Measurements from ENCODE around the gene NOX1.

The NOX1 gene

DNA sequence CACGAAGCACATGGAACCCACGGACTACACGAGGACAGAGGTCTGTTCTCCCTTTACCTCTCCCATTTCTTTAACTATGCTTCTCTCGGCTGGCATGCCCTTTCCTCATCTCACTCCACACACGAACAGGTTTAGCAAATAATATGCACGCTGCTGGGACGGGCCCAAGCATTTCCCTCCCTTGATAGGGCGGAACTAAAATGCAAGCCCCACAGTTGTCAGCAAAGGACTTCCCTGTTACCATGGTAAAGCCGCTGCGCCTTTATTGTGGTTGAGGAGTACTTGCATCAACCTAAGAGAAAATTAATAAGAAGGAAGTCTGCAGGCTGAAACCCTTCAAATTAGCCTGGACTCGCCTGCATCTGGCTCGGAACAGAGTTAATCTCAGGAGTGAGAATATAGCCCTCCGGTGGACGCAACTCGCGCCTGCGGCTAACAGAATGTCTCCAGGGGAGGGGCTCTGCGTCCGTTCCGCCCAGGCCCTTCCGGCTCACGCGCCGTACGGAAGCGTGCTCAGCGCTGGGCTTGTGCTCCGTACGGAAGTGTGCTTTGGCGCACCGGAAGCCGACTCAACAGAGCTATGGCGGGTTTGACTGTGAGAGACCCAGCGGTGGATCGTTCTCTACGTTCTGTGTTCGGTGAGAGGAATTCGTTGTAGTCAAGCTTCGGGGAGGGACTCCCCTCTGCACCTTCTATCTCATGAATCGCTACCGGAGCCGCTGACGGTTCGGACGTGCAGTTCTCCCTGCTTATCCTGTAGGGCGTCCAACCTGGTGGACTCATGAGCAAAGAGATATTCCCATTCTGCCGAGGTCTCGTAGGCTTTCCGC, 54.1 kb downstream of the NOX1 start, which contains the start of gene CSTF2:
Gene CSTF2 (plus strand): TSS at position 555 of the 830 bp plus-strand sequence. CDS start 26 bp downstream, at position 581.
- no peak within 1 kb of the TSS for H2BK15ac ChIP-seq (ENCODE audit: low read depth, poor library complexity, severe bottlenecking)
- whole genome bisulfite sequencing: 2% methylated on average over 28 of the region's 49 CpGs
- no peak within 1 kb of the TSS for H2BK120ac ChIP-seq (ENCODE audit: low read depth, low read length)
- H3K36me3 ChIP-seq (ENCODE audit: control insufficient read depth in 1 of 2, insufficient read depth in 2 of 2, low read depth in 1 of 2, low read length in 2 of 2): peaks cover 4 to 30% of the 10 kb centered on the region in 2 experiments
- H3K27me3 ChIP-seq (ENCODE audit: control insufficient read depth in 1 of 2, insufficient read depth in 1 of 2, low read length in 2 of 2): peaks cover 0 to 30% of the 10 kb centered on the region in 2 experiments
- peak within 1 kb of the TSS; percentile 66 for H3K4me2 ChIP-seq (ENCODE audit: low read length, poor library complexity, severe bottlenecking)
- peak within 1 kb of the TSS in 1 of 2 experiments; percentile 41 for H3K4ac ChIP-seq (ENCODE audit: low read depth in 1 of 2, low read length in 2 of 2)
- H3K79me1 ChIP-seq (replicated peaks; ENCODE audit: low read length, poor library complexity, severe bottlenecking): no peaks in the 10 kb centered on the region
- peak within 1 kb of the TSS in 1 of 2 experiments; percentile 75 for H3K14ac ChIP-seq (ENCODE audit: low read length in 2 of 2)
- peak within 1 kb of the TSS; percentile 69 for H2AFZ ChIP-seq (ENCODE audit: low read depth, low read length)
- peak within 1 kb of the TSS in 1 of 2 experiments; percentile 18 for H3K18ac ChIP-seq (ENCODE audit: low read depth in 1 of 2, low read length in 2 of 2)
- no peak within 1 kb of the TSS for H3K23ac ChIP-seq (ENCODE audit: low read length in 2 of 2)
- H3K27ac ChIP-seq (ENCODE audit: low read length, poor library complexity, severe bottlenecking): no peak within 1 kb of the TSS
- H2BK12ac ChIP-seq (ENCODE audit: low read length in 2 of 2): no peak within 1 kb of the TSS
- peak within 1 kb of the TSS; percentile 74 to 79 for H3K4me3 ChIP-seq (ENCODE audit: insufficient read depth in 1 of 2, low read depth in 1 of 2, low read length in 2 of 2)
- H3K4me1 ChIP-seq (ENCODE audit: control insufficient read depth, insufficient read depth, low read depth, low read length): peaks cover 2% of the 10 kb centered on the region
- H2AK5ac ChIP-seq (ENCODE audit: low read length, severe bottlenecking): no peak within 1 kb of the TSS
- DNase-seq: peak; percentile 85
- H4K91ac ChIP-seq (ENCODE audit: low read length): no peak within 1 kb of the TSS
- peak within 1 kb of the TSS; percentile 89 for H4K8ac ChIP-seq (ENCODE audit: low read length)
- no peaks in the 10 kb centered on the region for H3K9me3 ChIP-seq (ENCODE audit: control insufficient read depth, low read length)
- no peak within 1 kb of the TSS for H2BK5ac ChIP-seq (ENCODE audit: low read depth, low read length, poor library complexity, severe bottlenecking)
- peak within 1 kb of the TSS; percentile 89 for H3K9ac ChIP-seq (ENCODE audit: low read length)

GRCh38 chrX:100819534-100819836, 54.7 kb downstream of the NOX1 start:
- Histone ChIP-seq H3K4me2 (ENCODE audit: low read length, poor library complexity, severe bottlenecking) (peak overlapping the region; percentile 65), H4K8ac (ENCODE audit: low read length) (peak overlapping the region; percentile 89), H3K18ac (ENCODE audit: low read depth in 1 of 2, low read length in 2 of 2) (peak overlapping the region in 1 of 2 experiments; percentile 2), H4K91ac (ENCODE audit: low read length) (no peak overlapping the region), H3K4ac (ENCODE audit: low read depth in 1 of 2, low read length in 2 of 2) (peak overlapping the region in 1 of 2 experiments; percentile 41), H3K79me1 (replicated peaks; ENCODE audit: low read length, poor library complexity, severe bottlenecking) (no peaks in the 10 kb centered on the region), H3K36me3 (ENCODE audit: control insufficient read depth in 1 of 2, insufficient read depth in 2 of 2, low read depth in 1 of 2, low read length in 2 of 2) (peaks cover 4 to 24% of the 10 kb centered on the region in 2 experiments), H3K27ac (ENCODE audit: low read length, poor library complexity, severe bottlenecking) (no peak overlapping the region), H3K9ac (ENCODE audit: low read length) (peak overlapping the region; percentile 89), H2AFZ (ENCODE audit: low read depth, low read length) (peak overlapping the region; percentile 69), H3K4me3 (ENCODE audit: insufficient read depth in 1 of 2, low read depth in 1 of 2, low read length in 2 of 2) (peak overlapping the region; percentile 49 to 79), H2AK5ac (ENCODE audit: low read length, severe bottlenecking) (no peak overlapping the region), H3K14ac (ENCODE audit: low read length in 2 of 2) (peak overlapping the region in 1 of 2 experiments; percentile 75), H2BK15ac (ENCODE audit: low read depth, poor library complexity, severe bottlenecking) (no peak overlapping the region), H3K4me1 (ENCODE audit: control insufficient read depth, insufficient read depth, low read depth, low read length) (peaks cover 2% of the 10 kb centered on the region), H2BK5ac (ENCODE audit: low read depth, low read length, poor library complexity, severe bottlenecking) (no peak overlapping the region), H2BK120ac (ENCODE audit: low read depth, low read length) (no peak overlapping the region), H3K27me3 (ENCODE audit: control insufficient read depth in 1 of 2, insufficient read depth in 1 of 2, low read length in 2 of 2) (peaks cover 0 to 36% of the 10 kb centered on the region in 2 experiments), H2BK12ac (ENCODE audit: low read length in 2 of 2) (no peak overlapping the region), H3K23ac (ENCODE audit: low read length in 2 of 2) (no peak overlapping the region), H3K9me3 (ENCODE audit: control insufficient read depth, low read length) (no peaks in the 10 kb centered on the region)
- DNase-seq: no peak
- 58% methylated on average over 15 of the region's 15 CpGs for WGBS

GRCh38 chrX:100817340-100817739, 56.8 kb downstream of the NOX1 start:
- peaks cover 2% of the 10 kb centered on the region for H3K4me1 ChIP-seq (ENCODE audit: control insufficient read depth, insufficient read depth, low read depth, low read length)

More at GRCh38 chrX:100817340-100817739, 56.8 kb downstream of the NOX1 start:
- H2BK15ac ChIP-seq (ENCODE audit: low read depth, poor library complexity, severe bottlenecking): no peak overlapping the region
- H2BK5ac ChIP-seq (ENCODE audit: low read depth, low read length, poor library complexity, severe bottlenecking): no peak overlapping the region
- H2BK120ac ChIP-seq (ENCODE audit: low read depth, low read length): no peak overlapping the region
- H3K18ac ChIP-seq (ENCODE audit: low read depth in 1 of 2, low read length in 2 of 2): no peak overlapping the region
- H3K27ac ChIP-seq (ENCODE audit: low read length, poor library complexity, severe bottlenecking): no peak overlapping the region
- H3K14ac ChIP-seq (ENCODE audit: low read length in 2 of 2): no peak overlapping the region
- 87% methylated on average over 2 of the region's 2 CpGs for WGBS
- peaks cover 0 to 3% of the 10 kb centered on the region in 2 experiments for H3K36me3 ChIP-seq (ENCODE audit: control insufficient read depth in 1 of 2, insufficient read depth in 2 of 2, low read depth in 1 of 2, low read length in 2 of 2)
- DNase-seq: no peak
- no peak overlapping the region for H3K4me3 ChIP-seq (ENCODE audit: insufficient read depth in 1 of 2, low read depth in 1 of 2, low read length in 2 of 2)
- no peak overlapping the region for H3K4me2 ChIP-seq (ENCODE audit: low read length, poor library complexity, severe bottlenecking)
- no peak overlapping the region for H4K8ac ChIP-seq (ENCODE audit: low read length)
- H3K79me1 ChIP-seq (replicated peaks; ENCODE audit: low read length, poor library complexity, severe bottlenecking): no peaks in the 10 kb centered on the region
- peaks cover 0 to 48% of the 10 kb centered on the region in 2 experiments for H3K27me3 ChIP-seq (ENCODE audit: control insufficient read depth in 1 of 2, insufficient read depth in 1 of 2, low read length in 2 of 2)
- H3K9ac ChIP-seq (ENCODE audit: low read length): no peak overlapping the region
- no peak overlapping the region for H2AFZ ChIP-seq (ENCODE audit: low read depth, low read length)
- no peak overlapping the region for H3K23ac ChIP-seq (ENCODE audit: low read length in 2 of 2)
- no peaks in the 10 kb centered on the region for H3K9me3 ChIP-seq (ENCODE audit: control insufficient read depth, low read length)
- H2AK5ac ChIP-seq (ENCODE audit: low read length, severe bottlenecking): no peak overlapping the region
- H4K91ac ChIP-seq (ENCODE audit: low read length): no peak overlapping the region
- H3K4ac ChIP-seq (ENCODE audit: low read depth in 1 of 2, low read length in 2 of 2): no peak overlapping the region
- no peak overlapping the region for H2BK12ac ChIP-seq (ENCODE audit: low read length in 2 of 2)

Data from mesenchymal stem cell (in vitro differentiated cells and primary cell).